NCI-H748 (cell line): Measurements from ENCODE around the gene PHACTR3.
A peak's percentile ranks its signal among the peaks of the same experiment; 100 is the strongest.
"Not testable (repeated sequence)": the region's sequence is repeated elsewhere in the genome, so short reads cannot be mapped to it uniquely, and the experiment has no call there.

Experiments used
- DNase-seq: peaks from one replicate; lab custom pipeline; 2025; ENCODE audit not compliant: unreplicated experiment; lab: John Stamatoyannopoulos, UW

PHACTR3 gene

DNA sequence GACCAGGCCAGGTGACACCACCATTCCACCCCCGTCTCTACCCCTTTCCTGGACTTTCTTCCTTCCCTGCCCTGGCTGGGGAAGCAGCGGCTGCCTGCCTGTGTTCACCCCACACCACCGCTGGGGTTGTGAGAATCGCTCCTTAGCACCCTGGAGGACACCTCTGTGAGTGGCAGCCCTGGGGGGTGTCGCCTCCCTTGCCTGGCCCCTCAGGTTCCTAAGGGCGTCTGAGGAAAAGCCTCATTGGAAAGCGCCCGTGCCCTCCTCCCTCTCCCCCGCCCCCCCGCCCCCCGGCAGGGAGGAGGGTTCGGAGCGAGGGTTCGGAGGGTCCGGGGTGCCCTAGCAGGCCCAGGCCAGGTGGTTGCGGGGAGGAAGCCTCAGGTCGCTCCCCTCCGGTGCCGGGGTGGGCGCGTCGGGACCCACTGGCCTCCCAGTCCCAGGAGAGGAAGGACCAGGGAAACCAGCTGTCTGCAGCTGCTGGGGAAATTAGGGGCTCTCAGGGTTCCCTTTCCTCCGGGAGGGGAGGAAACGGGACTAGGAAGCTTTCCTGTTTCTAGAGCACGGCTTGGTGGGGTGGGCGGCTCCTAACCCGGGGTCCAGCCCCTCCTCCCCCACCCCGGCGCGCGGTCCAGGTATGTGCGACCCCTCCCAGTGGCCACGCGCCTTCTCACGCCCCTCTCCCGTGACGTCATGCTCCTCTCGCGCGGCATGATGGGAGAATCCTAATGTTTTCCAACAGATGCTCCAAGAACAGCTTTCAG is at the start of gene PHACTR3:
Gene PHACTR3, plus strand, starts transcription at position 760 of the 761 bp plus-strand sequence. CDS start 475 bp downstream, outside the sequence.
- DNase-seq = peak; percentile 87

DNA sequence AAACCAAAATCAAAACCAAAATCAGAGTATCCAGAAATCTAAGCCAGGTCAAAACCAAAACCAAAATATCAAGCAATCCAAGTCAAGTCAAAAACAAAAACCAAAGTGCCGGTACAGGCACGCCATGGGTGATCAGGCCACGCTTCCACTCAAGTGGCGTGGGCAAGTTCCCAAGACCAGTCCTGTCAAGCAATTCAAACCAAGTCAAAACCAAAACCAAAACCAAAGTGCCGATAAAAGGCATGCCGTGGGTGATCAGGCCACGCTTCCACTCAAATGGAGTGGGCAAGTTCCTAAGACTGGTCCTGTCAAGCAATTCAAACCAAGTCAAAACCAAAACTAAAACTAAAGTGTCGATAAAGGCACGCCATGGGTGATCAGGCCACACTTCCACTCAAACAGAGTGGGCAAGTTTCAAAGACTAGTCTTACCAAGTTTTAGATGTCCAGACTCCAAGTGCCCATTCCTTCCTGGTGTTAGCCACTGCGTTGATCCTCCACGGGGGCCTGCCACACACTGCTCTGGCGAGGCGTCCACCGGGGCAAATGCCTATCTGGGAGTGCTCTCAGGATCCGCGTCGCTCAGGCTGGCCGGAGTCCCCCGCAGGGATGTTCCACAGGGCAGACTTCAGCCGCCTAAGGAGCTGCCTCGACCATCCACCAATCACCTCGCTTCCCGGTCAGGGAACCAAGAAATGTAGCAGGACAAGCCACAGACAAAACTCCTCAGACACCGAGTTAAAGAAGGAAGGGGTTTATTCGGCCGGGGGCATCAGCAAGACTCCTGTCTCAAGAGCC is 46.4 kb upstream of the PHACTR3 start:
- not testable (repeated sequence) for DNase-seq

DNA sequence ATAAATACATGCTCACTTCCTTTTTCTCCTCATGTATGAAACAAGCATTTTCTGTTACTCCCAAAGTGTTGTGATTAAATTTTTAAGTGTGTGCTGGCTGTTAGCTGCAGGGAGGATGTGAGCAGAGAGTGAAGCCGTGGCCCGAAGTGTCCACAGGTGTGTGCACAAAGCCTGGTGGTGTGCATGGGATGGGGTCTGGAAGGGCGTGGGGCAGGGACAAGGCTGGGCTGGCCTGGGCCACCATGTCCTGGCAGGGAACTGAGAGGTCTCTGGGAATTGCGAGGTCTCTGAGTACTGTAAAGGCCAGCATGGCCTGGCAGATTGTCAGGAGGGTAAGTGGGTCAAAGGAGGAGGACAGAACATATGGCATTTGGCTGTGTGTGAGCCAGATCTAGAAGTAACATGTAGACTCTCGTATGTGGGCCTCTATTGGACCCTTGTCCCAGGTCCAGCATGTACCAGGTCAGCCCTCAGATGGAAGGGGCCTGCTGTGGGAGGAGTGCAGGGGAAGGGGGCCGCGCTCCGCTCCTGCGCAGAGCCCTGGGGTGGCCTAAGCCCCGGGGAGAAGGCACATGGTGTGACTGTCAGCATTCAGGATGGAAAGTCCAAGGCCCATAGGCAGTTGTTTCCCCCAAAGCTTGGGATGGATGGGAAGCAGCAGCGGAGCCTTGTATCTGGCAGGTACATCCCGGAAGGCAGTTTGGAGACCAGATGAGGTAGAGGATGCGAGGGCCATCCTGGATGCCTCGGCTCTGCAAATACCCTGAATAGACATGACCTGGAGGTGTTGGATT is 45.1 kb upstream of the PHACTR3 start:
- DNase-seq = no peak

GRCh38 chr20:59559863-59560262 is 44.5 kb upstream of the PHACTR3 start:
- no peak for DNase-seq

DNA sequence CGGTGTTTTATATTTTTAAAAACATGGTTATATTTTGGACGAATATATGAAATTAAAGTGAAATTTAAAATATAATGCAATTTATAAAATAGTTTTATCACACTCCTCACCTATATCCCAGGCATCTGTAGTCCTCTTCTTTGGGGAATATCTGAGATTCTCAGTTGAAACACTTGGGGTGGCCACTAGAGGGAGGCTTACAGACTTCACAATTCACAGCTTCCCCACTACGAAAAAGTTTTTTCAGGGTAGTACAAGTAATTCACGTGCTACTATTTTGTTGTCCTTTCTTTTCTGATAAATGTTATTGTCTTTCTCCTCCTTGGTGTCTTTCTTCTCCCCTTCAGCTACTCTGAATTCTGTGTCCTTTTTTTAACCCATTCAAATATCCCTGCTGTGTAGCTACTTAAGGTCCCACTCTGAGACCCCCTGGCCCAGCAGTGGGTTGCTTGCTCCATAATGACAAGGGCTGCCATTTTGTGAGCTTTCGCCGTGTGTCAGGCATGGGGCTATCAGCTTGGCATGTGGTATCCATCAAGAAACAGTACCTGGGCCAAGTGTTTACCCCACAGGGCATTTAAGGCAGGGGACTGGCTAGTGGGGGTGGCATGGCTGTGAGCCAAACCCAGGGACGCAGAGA is 43.6 kb upstream of the PHACTR3 start:
- no peak for DNase-seq

DNA sequence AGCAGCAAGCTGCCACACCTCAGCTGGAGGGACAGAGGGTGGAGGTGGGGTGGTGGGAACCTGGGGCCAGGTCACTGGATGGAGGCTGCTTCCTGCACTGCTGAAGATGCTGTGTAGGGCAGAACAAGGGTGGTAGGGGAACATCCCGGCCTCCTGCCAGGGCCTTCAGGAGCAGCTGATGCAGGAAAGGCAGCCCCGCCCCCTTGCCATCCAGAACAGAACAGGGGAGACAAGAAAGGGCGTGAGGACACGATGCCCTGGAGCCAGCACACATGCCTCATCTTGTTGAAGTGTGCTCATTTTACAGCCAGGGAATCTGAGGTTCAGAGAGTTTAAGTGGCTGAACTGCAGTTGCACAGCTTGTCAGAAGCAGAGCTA is 43.1 kb upstream of the PHACTR3 start:
- DNase-seq = no peak

- no peak for DNase-seq
These were observed 42.6 kb upstream of the PHACTR3 start for GRCh38 chr20:59561614-59562277.

GRCh38 chr20:59564171-59564570 is 40.2 kb upstream of the PHACTR3 start:
- no peak for DNase-seq

DNA sequence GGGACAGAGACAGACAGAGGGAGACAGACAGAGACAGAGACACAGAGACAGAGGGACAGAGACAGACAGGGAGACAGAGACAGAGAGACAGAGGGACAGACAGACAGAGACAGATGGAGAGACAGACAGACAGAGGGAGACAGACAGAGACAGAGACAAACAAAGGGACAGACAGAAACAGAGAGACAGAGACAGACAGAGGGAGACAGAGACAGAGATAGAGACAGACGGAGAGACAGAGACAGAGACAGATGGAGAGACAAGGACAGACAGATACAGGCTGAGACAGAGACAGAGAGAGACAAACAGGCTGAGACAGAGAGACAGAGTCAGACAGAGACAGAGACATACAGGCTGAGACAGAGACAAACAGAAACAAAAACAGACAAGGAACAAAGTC is 39.4 kb upstream of the PHACTR3 start:
- no peak for DNase-seq

- no peak for DNase-seq
These were observed 38.4 kb upstream of the PHACTR3 start for GRCh38 chr20:59565768-59566461.

DNA sequence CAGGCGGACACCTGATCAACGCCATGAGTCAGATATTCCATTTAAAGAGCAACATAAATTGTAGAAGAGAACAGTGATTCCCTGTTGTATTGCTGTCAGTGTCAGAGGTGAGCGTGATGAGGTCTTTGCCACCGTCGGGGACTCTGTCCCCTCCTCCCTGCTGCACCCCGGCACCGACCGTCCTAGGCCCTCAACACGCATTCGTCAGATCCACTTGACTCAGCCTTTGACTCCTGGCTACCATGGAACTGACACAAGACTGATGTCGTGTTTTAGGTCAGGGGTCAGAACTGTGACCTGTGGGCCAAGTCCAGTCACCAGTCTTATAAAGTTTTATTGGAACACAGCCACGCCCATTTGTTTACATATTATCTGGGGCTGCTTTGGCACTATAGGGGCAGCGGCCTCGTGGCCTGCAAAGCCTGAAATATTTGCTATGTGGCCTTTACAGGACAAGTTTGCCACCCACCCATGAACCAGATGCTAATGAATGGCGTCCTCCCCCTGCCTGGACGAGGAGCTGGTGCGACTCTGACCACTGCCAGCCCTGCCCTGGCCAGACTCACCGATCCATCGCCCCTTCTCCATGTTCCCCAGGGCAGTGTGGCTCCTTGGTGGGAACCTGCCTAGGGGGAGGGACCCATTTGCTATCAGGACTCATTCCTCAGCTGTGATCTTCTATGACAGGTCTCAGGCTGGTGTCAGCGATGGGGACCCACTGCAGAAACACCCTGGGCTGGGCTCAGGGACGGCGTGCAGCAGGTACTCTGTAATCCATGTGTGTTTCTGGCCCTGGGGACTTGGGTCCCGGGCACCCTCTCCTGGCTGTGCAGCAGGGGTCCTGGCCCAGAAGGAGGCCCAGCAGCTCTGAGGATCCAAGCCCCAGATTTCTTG is 37.5 kb upstream of the PHACTR3 start:
- DNase-seq = no peak

- no peak for DNase-seq
These were observed 36.5 kb upstream of the PHACTR3 start for GRCh38 chr20:59567585-59568508.

DNA sequence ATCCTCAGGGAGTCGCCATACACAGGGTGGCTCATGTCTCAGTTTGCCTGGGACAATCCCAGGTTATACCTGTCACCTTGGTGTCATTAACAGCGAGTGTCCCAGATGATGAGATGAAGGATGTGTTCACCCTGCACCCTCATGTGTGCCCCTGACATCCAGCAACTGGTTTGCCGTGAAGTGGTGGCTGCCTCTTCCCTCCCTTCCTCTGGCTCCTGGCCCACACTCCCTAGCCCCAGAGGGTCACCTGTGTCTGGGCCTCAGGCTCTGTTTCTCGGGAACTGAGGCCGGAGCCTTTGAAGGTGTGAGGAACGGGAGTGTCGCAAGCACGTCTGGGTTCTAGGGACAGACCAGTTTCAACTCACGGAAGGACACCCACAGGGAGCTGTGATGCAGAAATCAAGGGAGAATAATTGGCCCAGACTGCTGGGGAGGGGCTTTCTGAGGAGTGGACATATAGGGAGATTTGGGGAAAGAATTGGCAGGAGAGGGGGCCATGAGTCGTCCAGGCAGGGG is 35.8 kb upstream of the PHACTR3 start:
- DNase-seq = no peak

DNA sequence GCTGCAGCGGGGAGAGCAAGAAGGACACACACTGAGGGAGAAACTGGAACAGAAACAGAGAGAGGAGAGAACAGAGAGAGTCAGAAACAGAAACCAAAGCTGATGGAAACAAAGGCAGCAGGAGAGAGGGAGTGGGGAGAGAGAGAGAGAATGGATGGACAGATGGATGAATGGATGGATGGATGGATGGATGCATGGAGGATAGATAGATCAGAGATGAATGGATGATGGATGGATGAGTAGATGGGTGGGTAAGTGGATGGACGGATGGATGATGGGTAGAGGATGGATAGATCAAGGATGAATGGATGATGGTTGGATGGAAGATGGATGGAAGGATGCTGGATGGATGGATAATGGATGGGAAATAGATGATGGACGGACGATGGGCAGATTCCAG is 35.0 kb upstream of the PHACTR3 start:
- DNase-seq = no peak

- DNase-seq = no peak
These were observed 33.2 kb upstream of the PHACTR3 start for GRCh38 chr20:59571151-59571550.

GRCh38 chr20:59571551-59572314 is 32.6 kb upstream of the PHACTR3 start:
- peak; percentile 33 for DNase-seq

DNA sequence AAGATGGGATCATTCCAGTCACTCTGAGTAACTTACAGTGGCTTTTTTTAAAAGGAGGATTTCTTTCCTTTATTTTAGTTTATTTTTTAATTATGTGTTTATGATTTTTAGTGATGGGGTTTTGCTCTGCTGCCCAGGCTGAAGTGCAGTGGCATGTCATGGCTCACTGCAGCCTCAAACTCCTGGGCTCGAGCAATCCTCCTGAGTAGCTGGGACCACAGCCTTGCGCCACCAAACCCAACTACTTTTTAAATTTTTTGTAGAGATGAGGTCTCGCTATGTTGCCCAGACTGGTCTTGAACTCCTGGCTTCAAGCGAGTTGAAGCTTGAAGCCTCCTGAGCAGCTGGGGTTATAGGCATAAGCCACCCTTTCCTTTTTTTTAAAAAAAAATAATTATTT is 31.8 kb upstream of the PHACTR3 start:
- no peak for DNase-seq
